SK-N-SH treated with all-trans-retinoic acid at 6 μM for 48 hours (cell line): ENCODE results near the gene C5AR1.

Experiments used
- RARB ChIP-seq: fragments of 250-450 bp; sonication (Bioruptor Pico); IDR thresholded peaks from 2 replicates; pipeline ENCODE4 v1.8.0; 2021; ENCODE audit warnings: mild to moderate bottlenecking, moderate library complexity
- TOX ChIP-seq: fragments of 250-450 bp; sonication (Bioruptor Pico); IDR thresholded peaks from 2 replicates; pipeline ENCODE4 v1.8.0; 2021; ENCODE audit warnings: mild to moderate bottlenecking, moderate library complexity, borderline replicate concordance
- ZFP3 ChIP-seq: fragments of 250-450 bp; sonication (Bioruptor Pico); IDR thresholded peaks from 2 replicates; pipeline ENCODE4 v1.5.0; 2020; ENCODE audit warnings: mild to moderate bottlenecking, moderate library complexity
- TF ChIP-seq, protein P1 (sequence below): fragments of 250-450 bp; sonication (Bioruptor Pico); IDR thresholded peaks from 2 replicates; pipeline ENCODE4 v1.5.1; 2021; ENCODE audit warnings: mild to moderate bottlenecking, moderate library complexity
- TF ChIP-seq, protein P2 (sequence below): fragments of 250-450 bp; sonication (Bioruptor Pico); IDR thresholded peaks from 2 replicates; pipeline ENCODE4 v1.5.1; 2020; ENCODE audit warnings: low read depth, mild to moderate bottlenecking, moderate library complexity

DNA sequence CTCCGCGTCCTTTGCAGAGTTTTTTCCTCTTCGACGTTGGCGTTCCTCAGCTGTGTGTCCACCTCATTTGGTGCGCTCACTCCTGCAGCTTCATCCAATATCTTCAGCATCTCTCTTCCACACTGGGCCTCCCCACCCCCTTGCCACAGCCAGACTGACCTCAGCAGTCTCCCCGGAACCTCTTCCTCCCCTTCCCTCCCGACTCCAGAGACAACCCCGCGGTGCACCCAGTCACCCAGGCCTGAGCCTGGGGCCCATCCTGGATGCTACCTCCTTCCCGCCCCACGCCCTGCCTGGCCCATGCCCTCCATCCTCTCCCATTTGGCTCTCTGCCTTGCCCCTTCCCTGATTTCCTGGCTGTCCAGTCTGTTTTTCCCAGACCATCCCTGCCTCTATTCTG is 14.2 kb downstream of the C5AR1 start:
- TF ChIP-seq ZFP3 (CRISPR knock-in tag) (no peak), RARB (CRISPR knock-in tag) (no peak), TOX (CRISPR knock-in tag) (no peak)
- TF ChIP-seq, protein P1, sequence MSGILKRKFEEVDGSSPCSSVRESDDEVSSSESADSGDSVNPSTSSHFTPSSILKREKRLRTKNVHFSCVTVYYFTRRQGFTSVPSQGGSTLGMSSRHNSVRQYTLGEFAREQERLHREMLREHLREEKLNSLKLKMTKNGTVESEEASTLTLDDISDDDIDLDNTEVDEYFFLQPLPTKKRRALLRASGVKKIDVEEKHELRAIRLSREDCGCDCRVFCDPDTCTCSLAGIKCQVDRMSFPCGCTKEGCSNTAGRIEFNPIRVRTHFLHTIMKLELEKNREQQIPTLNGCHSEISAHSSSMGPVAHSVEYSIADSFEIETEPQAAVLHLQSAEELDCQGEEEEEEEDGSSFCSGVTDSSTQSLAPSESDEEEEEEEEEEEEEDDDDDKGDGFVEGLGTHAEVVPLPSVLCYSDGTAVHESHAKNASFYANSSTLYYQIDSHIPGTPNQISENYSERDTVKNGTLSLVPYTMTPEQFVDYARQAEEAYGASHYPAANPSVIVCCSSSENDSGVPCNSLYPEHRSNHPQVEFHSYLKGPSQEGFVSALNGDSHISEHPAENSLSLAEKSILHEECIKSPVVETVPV (CRISPR knock-in tag) = no peak
- TF ChIP-seq, protein P2, sequence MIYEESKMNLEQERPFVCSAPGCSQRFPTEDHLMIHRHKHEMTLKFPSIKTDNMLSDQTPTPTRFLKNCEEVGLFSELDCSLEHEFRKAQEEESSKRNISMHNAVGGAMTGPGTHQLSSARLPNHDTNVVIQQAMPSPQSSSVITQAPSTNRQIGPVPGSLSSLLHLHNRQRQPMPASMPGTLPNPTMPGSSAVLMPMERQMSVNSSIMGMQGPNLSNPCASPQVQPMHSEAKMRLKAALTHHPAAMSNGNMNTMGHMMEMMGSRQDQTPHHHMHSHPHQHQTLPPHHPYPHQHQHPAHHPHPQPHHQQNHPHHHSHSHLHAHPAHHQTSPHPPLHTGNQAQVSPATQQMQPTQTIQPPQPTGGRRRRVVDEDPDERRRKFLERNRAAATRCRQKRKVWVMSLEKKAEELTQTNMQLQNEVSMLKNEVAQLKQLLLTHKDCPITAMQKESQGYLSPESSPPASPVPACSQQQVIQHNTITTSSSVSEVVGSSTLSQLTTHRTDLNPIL (CRISPR knock-in tag) = no peak
